GM12878 (cell line): ENCODE data around the gene PTPRD.

Experiments
- EP300 ChIP-seq, 2 experiments: fragments of 150-350 bp in 1 of 2; IDR thresholded peaks; 2 replicates each; pipeline ENCODE4 v1.6.1; 2011 to 2012; ENCODE audit warnings: low read depth in 2 of 2, low read length in 2 of 2, borderline replicate concordance in 1 of 2, improper control_type of control experiment in 1 of 2, inconsistent platforms in 1 of 2; ENCODE audit not compliant: control insufficient read depth in 1 of 2
- IRF4 ChIP-seq: IDR thresholded peaks from 2 replicates; pipeline ENCODE4 v1.6.1; 2011; ENCODE audit warnings: low read depth, low read length
- SUZ12 ChIP-seq: fragments of 200-600 bp; sonication (generic); IDR thresholded peaks from one replicate; pipeline ENCODE4 v1.6.1; 2018; ENCODE audit warnings: antibody characterized with exemption, mild to moderate bottlenecking; ENCODE audit not compliant: unreplicated experiment
- TF ChIP-seq, protein P1 (sequence below), 3 experiments: IDR thresholded peaks in 2 of 3; conservative IDR thresholded peaks in 1 of 3; 2 replicates each; pipeline ENCODE4 v1.5.1; 2011; ENCODE audit warnings: low read depth in 3 of 3, low read length in 3 of 3, mild to moderate bottlenecking in 3 of 3, control low read depth in 2 of 3, moderate library complexity in 2 of 3, inconsistent platforms in 1 of 3, mixed read lengths in 1 of 3; ENCODE audit not compliant: control insufficient read depth in 2 of 3, insufficient read depth in 1 of 3; ENCODE audit errors: extremely low read depth in 1 of 3
- TF ChIP-seq, protein P2 (sequence below): IDR thresholded peaks from 2 replicates; pipeline ENCODE4 v1.6.1; 2012; ENCODE audit warnings: low read depth, low read length, improper control_type of control experiment

DNA sequence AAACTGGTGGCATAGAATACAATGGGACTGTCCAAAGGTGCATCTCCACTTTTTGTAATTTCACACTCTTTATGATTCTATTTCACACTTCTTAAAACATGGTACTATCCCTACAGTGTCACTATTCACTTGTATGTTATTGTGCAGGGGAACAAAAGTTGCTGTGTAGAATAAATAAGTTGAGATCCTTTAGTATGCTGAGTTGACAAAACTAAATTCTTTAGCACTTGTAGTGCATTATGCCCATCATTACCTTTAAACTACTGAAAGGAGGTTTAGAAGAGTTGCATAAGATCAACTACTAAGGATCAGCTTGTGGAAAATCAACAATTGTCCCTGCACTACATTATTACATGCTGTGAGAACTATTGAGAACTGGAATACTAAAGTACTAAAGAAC lies 1380.9 kb downstream of the PTPRD start:
- TF ChIP-seq EP300 (IDR thresholded peaks at IDR 0.05; ENCODE audit: borderline replicate concordance in 1 of 2, control insufficient read depth in 1 of 2, low read depth in 2 of 2, low read length in 2 of 2), result no peak
- TF ChIP-seq, protein P1, sequence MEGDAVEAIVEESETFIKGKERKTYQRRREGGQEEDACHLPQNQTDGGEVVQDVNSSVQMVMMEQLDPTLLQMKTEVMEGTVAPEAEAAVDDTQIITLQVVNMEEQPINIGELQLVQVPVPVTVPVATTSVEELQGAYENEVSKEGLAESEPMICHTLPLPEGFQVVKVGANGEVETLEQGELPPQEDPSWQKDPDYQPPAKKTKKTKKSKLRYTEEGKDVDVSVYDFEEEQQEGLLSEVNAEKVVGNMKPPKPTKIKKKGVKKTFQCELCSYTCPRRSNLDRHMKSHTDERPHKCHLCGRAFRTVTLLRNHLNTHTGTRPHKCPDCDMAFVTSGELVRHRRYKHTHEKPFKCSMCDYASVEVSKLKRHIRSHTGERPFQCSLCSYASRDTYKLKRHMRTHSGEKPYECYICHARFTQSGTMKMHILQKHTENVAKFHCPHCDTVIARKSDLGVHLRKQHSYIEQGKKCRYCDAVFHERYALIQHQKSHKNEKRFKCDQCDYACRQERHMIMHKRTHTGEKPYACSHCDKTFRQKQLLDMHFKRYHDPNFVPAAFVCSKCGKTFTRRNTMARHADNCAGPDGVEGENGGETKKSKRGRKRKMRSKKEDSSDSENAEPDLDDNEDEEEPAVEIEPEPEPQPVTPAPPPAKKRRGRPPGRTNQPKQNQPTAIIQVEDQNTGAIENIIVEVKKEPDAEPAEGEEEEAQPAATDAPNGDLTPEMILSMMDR (IDR thresholded peaks at IDR 0.05 in 2 of 3, conservative IDR thresholded peaks at IDR 0.05 in 1 of 3; ENCODE audit: control insufficient read depth in 2 of 3, extremely low read depth in 1 of 3, insufficient read depth in 1 of 3, low read depth in 3 of 3, low read length in 3 of 3), result no peak
- TF ChIP-seq, protein P2, sequence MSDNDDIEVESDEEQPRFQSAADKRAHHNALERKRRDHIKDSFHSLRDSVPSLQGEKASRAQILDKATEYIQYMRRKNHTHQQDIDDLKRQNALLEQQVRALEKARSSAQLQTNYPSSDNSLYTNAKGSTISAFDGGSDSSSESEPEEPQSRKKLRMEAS, result no peak
- TF ChIP-seq IRF4, result no peak
- TF ChIP-seq SUZ12, result no peak
